DMS53 treated with DMSO at 0.1 percent for 48 hours (cell line): Measurements from ENCODE around the gene L3MBTL4.

ENCODE experiments used
- DNase-seq: peaks from one replicate; lab custom pipeline; 2025; ENCODE audit not compliant: unreplicated experiment; lab: John Stamatoyannopoulos, UW

L3MBTL4 gene

GRCh38 chr18:6367208-6367607, 47.5 kb downstream of the L3MBTL4 start:
- no peak for DNase-seq

DNA sequence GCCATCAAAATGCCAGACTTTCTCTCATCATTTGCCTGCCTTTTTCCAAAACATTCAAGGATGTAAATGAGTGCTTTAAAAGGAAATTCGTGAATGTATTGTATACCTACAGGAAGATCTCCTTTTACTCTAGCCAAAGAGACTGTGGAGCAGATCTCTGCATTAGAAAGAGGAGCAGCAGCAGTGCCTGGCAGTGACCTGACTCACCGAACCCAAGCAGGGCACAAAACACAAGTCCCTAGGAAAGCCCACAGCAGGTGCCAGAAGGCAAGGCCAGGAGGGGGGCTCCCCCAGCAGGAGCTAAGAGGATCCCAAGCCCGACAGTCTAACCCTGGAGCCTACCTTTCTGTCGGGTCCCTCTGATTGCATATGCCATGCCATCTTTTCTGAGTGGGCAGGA, 47.9 kb downstream of the L3MBTL4 start:
- no peak for DNase-seq

GRCh38 chr18:6365385-6365784, 49.3 kb downstream of the L3MBTL4 start:
- DNase-seq, result no peak

DNA sequence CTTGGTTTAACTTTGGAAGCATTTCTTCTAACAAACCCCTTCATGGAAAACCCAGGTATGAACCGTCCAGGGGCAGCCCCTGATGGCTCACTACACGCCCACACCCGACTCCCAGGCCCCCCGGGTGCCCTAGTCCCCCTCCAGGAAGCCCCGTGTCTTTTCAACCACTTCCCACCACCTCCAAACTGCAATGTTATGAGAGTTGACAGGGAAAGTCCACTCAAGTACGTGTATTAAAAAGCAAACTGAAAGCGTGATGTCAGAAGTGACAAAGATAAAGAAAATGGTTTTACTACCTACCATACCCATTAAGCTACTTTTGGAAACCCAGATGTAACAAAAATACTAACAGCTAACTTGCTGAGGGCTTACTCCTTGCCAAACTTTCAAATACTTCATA, 51.5 kb downstream of the L3MBTL4 start:
- DNase-seq, result no peak

- peak; percentile 81 for DNase-seq
Observed at GRCh38 chr18:6362559-6363129, 52.1 kb downstream of the L3MBTL4 start.

DNA sequence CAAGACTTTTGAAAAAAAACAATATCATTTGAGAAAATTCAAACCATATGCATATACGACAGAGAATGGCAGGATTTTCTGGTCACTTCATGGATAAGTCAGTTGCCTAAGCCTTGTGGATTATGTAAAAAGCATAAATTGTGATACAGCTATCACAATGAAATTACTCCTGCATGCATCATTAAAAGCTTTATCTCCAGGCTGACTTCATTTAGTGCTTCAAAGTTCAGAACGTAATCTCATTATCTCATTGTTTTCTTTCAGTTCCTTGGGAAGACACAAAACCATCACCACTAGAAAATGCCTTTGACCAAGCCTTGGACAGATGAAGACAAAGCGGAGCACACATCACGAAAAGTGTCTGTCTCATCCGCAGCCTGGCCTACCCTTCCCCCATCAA, 57.0 kb downstream of the L3MBTL4 start:
- no peak for DNase-seq

- DNase-seq, result peak; percentile 53
Observed at GRCh38 chr18:6355789-6356589, 58.7 kb downstream of the L3MBTL4 start.

- no peak for DNase-seq
Observed at GRCh38 chr18:6352275-6352674, 62.4 kb downstream of the L3MBTL4 start.

DNA sequence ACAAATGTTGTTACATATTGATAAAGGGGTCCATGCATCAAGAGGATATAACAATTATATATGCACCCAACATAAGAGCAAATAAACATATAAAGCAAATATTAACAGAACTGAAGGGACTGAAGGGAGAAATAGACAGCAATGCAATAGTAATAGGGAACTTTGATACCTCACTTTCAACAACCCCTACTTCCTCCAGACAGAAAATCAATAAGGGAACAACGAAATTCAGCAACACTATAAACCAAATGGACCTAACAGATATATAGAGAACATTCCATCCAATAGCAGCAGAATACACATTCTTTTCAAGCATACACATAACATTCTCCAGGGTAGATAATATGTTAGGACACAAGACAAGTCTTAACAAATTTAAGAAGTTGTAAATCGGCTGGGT, 71.7 kb downstream of the L3MBTL4 start:
- no peak for DNase-seq

DNA sequence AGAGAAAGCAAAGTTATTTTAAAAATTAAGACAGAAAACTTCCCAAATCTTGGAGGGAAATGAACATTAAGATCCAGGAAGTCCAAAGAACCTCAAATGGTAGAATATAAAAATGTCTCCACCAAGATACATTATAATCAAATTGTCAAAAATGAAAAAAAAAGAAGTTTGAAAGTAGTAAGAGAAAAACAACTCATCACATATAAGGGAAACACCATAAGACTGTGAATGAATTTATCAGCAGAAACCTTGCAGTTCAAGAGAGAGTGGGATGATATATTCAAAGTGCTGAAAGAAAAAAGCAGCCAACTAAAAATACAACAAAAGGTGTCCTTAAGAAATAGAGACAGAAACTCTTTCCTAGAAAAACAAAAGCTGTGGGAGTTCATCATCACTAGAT, 73.0 kb downstream of the L3MBTL4 start:
- DNase-seq, result no peak

DNA sequence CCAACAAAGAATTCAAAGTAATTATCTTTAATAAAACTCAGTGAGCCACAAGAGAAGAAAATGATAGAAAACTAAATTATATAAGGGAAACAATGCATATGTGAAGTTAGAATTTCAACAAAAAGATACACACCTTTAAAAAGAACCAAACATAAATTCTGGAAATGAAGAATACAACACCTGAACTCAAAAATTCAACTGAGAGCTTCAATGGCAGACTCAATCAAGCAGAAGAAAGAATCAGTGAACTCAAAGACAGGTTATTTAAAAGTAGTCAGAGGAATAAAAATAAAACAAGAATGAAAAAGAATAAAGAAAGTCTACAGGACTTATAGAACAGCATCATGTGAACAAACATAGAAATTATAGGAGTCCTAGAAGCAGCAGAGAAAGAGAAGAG, 73.4 kb downstream of the L3MBTL4 start:
- DNase-seq, result no peak

- no peak for DNase-seq
Observed at GRCh38 chr18:6340121-6340520, 74.6 kb downstream of the L3MBTL4 start.

GRCh38 chr18:6336239-6336638, 78.5 kb downstream of the L3MBTL4 start:
- no peak for DNase-seq

- peak; percentile 14 for DNase-seq
Observed at GRCh38 chr18:6333981-6334380, 80.7 kb downstream of the L3MBTL4 start.

GRCh38 chr18:6331872-6332271, 82.8 kb downstream of the L3MBTL4 start:
- DNase-seq, result no peak

GRCh38 chr18:6330786-6331185, 83.9 kb downstream of the L3MBTL4 start:
- no peak for DNase-seq

GRCh38 chr18:6328621-6329010, 86.1 kb downstream of the L3MBTL4 start:
- no peak for DNase-seq

DNA sequence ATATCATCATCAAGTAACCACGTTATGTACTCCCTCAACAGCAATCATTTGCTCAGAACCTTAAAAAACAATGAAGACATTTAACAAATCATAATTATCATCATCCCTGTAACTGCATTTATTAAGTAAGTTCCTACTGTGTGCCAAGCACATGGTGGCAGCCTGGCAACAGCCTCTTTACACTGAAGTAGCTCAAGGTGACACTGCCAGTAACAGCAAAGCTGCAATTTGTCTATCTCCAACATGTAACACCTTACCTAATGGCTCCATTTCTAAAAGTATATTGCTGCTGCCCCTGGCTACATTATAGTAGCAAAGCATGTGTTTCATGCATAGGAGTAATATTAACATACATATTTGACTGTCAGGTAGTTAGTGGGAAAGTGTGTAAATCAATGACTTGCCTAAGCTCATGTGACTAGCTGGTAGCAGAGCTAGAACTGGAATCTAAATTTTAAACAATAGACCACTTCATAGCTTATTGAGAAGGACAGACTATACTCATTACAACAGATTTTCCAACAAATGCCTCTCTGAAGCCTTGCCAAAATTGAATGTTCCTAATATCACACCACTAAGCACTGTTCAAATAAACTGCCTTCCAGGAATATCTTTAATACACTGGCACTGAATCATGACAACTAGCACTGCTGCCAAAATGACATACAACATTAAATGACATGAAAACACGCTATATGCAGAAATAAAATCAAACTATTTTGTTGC, 86.7 kb downstream of the L3MBTL4 start:
- no peak for DNase-seq

DNA sequence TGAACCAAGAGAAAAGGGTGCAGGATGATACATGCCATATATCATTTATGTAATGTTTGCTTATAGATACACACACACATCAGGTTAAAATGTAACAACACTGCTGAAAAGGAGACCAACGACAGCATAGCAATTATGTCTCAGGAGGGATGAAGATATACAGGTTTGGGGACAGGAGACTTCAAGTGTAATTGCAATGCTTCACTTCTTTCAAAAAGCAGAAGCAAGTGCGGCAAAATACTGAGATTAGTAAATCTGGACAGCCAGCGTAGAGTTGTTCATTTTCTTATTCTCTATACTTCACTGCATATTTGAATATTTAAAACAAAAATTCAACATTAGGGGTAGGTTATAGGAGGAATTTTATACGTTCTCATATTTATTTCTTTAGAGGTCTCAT, 87.2 kb downstream of the L3MBTL4 start:
- no peak for DNase-seq

DNA sequence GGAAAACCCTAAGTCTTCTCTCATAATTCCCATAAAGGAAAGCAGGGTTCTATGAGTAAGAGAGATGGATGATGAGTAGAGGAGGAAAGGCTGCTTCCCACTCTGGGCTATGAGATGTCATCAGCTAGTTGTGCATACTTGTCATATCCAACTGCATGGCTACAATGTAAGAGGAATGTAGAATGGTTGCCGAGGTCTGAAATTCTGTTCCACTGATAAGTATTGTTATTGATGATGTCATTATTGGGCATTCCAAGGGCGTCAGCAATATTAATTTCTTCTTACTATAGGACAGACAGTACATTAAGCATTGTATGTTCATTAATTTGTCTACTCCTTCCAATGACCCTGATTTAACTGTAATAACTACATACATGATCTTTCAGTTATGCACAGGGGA, 88.1 kb downstream of the L3MBTL4 start:
- DNase-seq, result no peak

DNA sequence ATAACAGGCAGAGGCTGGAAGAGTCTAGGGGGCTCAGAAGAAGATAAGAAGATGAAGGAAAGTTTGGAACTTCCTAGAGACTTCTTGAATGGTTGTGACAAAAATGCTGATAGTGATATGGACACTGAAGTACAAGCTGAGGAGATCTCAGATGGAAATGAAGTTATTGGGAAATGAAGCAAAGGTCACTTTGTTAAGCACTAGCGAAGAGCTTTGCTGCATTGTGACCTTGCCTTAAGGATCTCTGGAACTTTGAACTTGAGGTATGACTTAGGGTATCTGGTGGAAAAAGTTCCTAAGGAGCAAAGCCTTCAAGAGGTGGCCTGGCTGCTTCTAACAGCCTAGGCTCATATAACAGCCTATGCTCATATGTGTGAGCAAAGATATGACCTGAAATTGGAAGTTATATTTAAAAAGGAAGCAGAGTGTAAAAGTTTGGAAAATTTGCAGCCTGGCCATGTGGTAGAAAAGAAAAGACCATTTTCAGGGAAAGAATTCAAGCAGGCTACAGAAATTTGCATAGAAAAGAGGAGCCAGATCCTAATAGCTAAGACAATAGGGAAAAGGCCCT, 91.3 kb downstream of the L3MBTL4 start:
- DNase-seq, result no peak
